SK-N-SH treated with all-trans-retinoic acid at 6 μM for 48 hours (cell line): ENCODE data around the gene ZNHIT3.

Source experiments
- ARNTL ChIP-seq: fragments of 450-650 bp; formaldehyde crosslinking; IDR thresholded peaks from 2 replicates; pipeline ENCODE4 v1.5.0; 2020; ENCODE audit warnings: low read depth, mild to moderate bottlenecking, moderate library complexity, borderline replicate concordance
- BACH2 ChIP-seq: fragments of 250-450 bp; sonication (Bioruptor Pico); IDR thresholded peaks from 2 replicates; pipeline ENCODE4 v1.9.0; 2021; ENCODE audit warnings: mild to moderate bottlenecking, borderline replicate concordance
- POU6F1 ChIP-seq: fragments of 250-450 bp; sonication (Bioruptor Pico); IDR thresholded peaks from 2 replicates; pipeline ENCODE4 v1.8.0; 2021; ENCODE audit warnings: low read depth, mild to moderate bottlenecking, moderate library complexity, borderline replicate concordance
- RARB ChIP-seq: fragments of 250-450 bp; sonication (Bioruptor Pico); IDR thresholded peaks from 2 replicates; pipeline ENCODE4 v1.8.0; 2021; ENCODE audit warnings: mild to moderate bottlenecking, moderate library complexity
- SNAI2 ChIP-seq: fragments of 250-450 bp; sonication (Bioruptor Pico); IDR thresholded peaks from 2 replicates; pipeline ENCODE4 v1.5.0; 2020; ENCODE audit warnings: mild to moderate bottlenecking, moderate library complexity
- TCF4 ChIP-seq: fragments of 250-450 bp; sonication (Bioruptor Pico); IDR thresholded peaks from 2 replicates; pipeline ENCODE4 v1.8.0; 2021; ENCODE audit warnings: mild to moderate bottlenecking, moderate library complexity, borderline replicate concordance
- TOX ChIP-seq: fragments of 250-450 bp; sonication (Bioruptor Pico); IDR thresholded peaks from 2 replicates; pipeline ENCODE4 v1.8.0; 2021; ENCODE audit warnings: mild to moderate bottlenecking, moderate library complexity, borderline replicate concordance
- TSHZ2 ChIP-seq: fragments of 250-450 bp; sonication (Bioruptor Pico); IDR thresholded peaks from 2 replicates; pipeline ENCODE4 v1.5.0; 2020; ENCODE audit warnings: mild to moderate bottlenecking, moderate library complexity
- ZC3H10 ChIP-seq: fragments of 250-450 bp; sonication (Bioruptor Pico); IDR thresholded peaks from 2 replicates; pipeline ENCODE4 v1.5.1; 2021; ENCODE audit warnings: mild to moderate bottlenecking, moderate library complexity
- ZFP30 ChIP-seq: fragments of 450-650 bp; formaldehyde crosslinking; IDR thresholded peaks from 2 replicates; pipeline ENCODE4 v1.5.0; 2022; ENCODE audit warnings: mild to moderate bottlenecking, moderate library complexity
- ZNF70 ChIP-seq: fragments of 450-650 bp; formaldehyde crosslinking; IDR thresholded peaks from 2 replicates; pipeline ENCODE4 v1.5.0; 2020; ENCODE audit warnings: mild to moderate bottlenecking, moderate library complexity

- TF ChIP-seq SNAI2 (CRISPR knock-in tag) (no peak), ZFP30 (CRISPR knock-in tag) (no peak), BACH2 (CRISPR knock-in tag) (no peak), ZNF70 (CRISPR knock-in tag) (no peak), TCF4 (CRISPR knock-in tag) (no peak), ARNTL (no peak), TOX (no peak), ZC3H10 (CRISPR knock-in tag) (no peak), RARB (no peak), POU6F1 (CRISPR knock-in tag) (no peak), TSHZ2 (CRISPR knock-in tag) (no peak)
Observed at GRCh38 chr17:36443777-36444176, 42.7 kb upstream of the ZNHIT3 start.
